Motor neuron (in vitro differentiated cells): ENCODE measurements around the gene HRH1. TPM values are rescaled to one million over a fixed set of nuclear protein-coding genes. Genes with fewer than 3 reads are reported as not detected.
"Not testable (repeated sequence)": the region's sequence is repeated elsewhere in the genome, so short reads cannot be mapped to it uniquely, and the experiment has no call there.

Experiments used
- ATAC-seq, 8 experiments: fragments of 200-7000 bp; cut with Tn5 transposase; replicated peaks in 6 of 8; 2 replicates each; pipeline ENCODE4 v1.8.0; 2021; ENCODE audit warnings: mild to moderate bottlenecking in 8 of 8, moderate library complexity in 8 of 8
- H3K27ac ChIP-seq, 2 donors: fragments of 250-450 bp; sonication (Bioruptor Pico); 2 replicates each; pipeline ENCODE4 v1.9.0; 2021; ENCODE audit warnings: antibody characterized with exemption in 2 of 2, mild to moderate bottlenecking in 2 of 2, moderate library complexity in 1 of 2
- H3K4me1 ChIP-seq, 2 donors: fragments of 250-450 bp; sonication (Bioruptor Pico); replicated peaks in 1 of 2; 2 replicates each; pipeline ENCODE4 v1.6.1; 2021; ENCODE audit warnings: antibody characterized with exemption in 2 of 2, mild to moderate bottlenecking in 2 of 2, moderate library complexity in 1 of 2
- H3K4me3 ChIP-seq, 5 donors: fragments of 250-450 bp; sonication (Bioruptor Pico); 2 replicates each; pipeline ENCODE4 v1.9.0; 2021; ENCODE audit warnings: antibody characterized with exemption in 5 of 5, mild to moderate bottlenecking in 5 of 5, moderate library complexity in 4 of 5
- WGBS, 10 experiments: fragments of 450-650 bp; shearing (Covaris generic); methylation state at CpG; one replicate each; pipeline ENCODE4 v1.0.0; 2022; 5-methylcytosine and 5-hydroxymethylcytosine counted together
- in situ Hi-C, 9 experiments: fragments of 400-800 bp; cut with MboI; loops; one replicate each; pipeline ENCODE4 v1.15.0; 2021; ENCODE audit warnings: low sequenced_read_pairs in 9 of 9, low pct_unique_long_range_greater_than_20kb in 2 of 9; ENCODE audit not compliant: unreplicated experiment in 9 of 9
- total RNA-seq, 8 experiments: library from RNA; unstranded; fragments of 300-600 nt; gene quantifications; 2 replicates each; pipeline versions ENCODE4 v1.2.3 to v1.2.4, GENCODE V29; 2022

Gene HRH1
- total RNA-seq, 8 experiments from 2014 or later: 0.11 to 23.2 (median 0.74) TPM

DNA sequence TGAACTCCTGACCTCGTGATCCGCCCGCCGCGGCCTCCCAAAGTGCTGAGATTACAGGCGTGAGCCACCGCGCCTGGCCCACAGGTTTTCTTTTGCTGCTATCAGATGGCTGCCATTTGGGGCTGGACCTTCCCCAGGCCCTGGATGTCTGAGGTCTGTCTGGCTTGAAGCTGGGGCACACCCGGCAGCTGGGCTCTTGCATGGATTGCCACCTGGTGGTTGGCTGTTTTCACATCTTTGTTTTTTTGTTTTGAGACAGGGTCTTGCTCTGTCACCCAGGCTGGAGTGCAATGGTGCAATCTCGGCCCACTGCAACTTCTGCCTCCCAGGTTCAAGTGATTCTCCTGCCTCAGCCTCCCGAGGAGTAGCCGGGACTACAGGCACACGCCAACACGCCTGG is 51.6 kb downstream of the HRH1 start:
- H3K4me1 ChIP-seq, H3K27ac ChIP-seq, H3K4me3 ChIP-seq, in situ Hi-C loops: not testable (repeated sequence)
- WGBS, 10 experiments: 81 to 90% (median 87%) methylated on average over 2 to 8 of the region's 14 CpGs; no CpG with 5 or more reads in 5 of the 10 experiments
- ATAC-seq: peak in 3 of 8 experiments; percentile 50 to 82 (median 77)

DNA sequence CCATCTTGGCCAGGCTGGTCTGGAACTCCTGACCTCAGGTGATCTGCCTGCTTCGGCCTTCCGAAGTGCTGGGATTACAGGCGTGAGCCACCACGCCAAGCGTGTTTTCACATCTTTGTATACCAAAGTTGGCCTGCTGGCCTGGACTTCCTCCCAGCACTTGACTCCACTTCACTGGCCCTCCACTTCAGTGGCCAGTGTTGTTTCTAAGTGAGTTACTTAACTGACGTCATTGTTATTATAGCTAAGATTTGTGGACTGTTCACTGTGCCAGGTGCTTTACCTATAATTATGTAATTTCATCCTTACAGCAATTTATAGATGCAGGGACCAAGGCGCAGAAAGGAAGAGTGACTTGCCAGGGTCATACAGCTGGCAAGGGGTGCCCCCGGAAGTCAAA is 52.0 kb downstream of the HRH1 start:
- no peak for ATAC-seq
- no peak overlapping the region for H3K27ac ChIP-seq
- H3K4me1 ChIP-seq: peaks cover 0 to 3% of the 10 kb centered on the region in 2 donors
- H3K4me3 ChIP-seq: no peak overlapping the region
- WGBS, 10 experiments: 79 to 94% (median 90%) methylated on average over 3 to 8 of the region's 8 CpGs; no CpG with 5 or more reads in 6 of the 10 experiments
- in situ Hi-C loops: no loop called here

DNA sequence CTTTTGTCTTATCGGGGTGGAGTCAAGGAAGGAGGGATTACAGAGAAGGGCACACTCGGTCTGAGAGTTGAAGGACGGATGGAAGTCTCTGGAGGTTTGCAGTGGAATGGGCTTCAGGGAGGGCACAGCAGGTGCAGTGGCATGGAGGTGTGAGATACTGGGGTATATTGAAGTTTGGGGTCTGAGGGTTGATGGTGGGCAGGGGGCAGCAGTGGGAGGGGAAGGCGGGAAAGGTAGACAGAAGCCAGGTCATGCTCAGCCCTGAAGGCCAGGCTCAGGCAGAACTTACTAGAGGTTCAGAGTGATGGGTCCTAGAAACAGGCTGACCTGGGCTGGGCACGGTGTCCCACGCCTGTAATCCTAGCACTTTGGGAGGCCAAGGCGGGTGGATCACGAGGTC is 52.7 kb downstream of the HRH1 start:
- H3K27ac ChIP-seq: no peak overlapping the region
- no peak for ATAC-seq
- H3K4me1 ChIP-seq: no peaks in the 10 kb centered on the region
- H3K4me3 ChIP-seq: no peak overlapping the region
- WGBS, 10 experiments: 100% methylated on average over 1 of the region's 8 CpGs; no CpG with 5 or more reads in 8 of the 10 experiments
- in situ Hi-C loops: no loop called here

DNA sequence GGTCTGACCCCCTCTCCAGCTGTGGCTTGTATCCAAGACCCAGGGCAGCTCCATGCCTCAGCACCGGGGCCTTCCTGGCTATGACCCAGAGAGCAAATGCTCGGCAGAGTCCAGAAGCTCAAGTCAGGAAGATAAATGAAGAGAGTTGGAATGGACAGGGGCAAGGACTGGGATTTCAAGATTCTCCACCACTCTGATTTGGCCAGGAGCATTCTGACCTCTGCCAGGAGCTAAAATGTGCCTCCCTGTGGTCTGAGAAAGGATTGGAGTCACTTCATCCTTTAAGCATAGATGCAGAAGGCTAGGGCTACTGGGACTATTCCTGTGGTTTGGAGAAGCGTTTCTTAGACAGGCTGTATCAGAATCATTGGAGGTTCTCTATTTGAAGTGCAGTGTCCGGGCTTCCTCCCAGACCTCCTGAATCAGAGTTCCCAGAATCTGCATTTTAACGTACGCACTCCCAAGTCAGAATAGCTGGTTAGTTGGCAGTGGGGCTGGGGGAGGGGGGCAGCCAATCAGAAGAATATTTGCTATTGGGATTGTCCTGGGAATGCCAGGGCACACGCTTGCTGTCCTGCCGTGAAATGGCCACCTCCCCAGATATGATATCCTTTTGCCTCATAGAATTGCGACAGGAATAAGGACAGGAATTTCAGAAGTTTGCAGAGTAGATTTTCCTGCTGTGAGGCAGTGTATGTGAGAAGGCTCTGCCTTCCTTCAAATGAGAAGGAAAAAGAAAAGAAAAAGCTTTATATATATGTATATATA is 57.4 kb downstream of the HRH1 start:
- in situ Hi-C loops: no loop called here
- 14 to 73% (median 60%) methylated on average over 1 to 8 of the region's 9 CpGs for WGBS, 10 experiments
- Histone ChIP-seq H3K4me1 (no peaks in the 10 kb centered on the region), H3K4me3 (no peak overlapping the region), H3K27ac (no peak overlapping the region)
- peak in 3 of 8 experiments; percentile 18 to 69 (median 68) for ATAC-seq

DNA sequence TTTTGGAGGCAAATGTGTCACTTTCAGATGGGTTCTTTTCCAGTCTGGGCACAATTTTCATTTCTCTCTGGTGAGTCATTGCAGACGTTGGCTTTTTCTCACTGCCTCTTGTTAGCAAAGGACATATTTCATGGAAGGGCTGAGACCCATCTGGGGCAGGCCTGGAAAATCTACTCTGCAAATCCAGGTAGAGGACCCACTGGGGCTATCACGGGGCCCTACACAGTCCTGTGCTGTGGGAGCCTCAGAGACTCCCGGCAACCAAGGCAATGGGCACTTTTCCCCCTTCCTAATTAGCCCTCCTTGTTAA is 58.0 kb downstream of the HRH1 start:
- Histone ChIP-seq H3K4me1 (no peaks in the 10 kb centered on the region), H3K4me3 (no peak overlapping the region), H3K27ac (no peak overlapping the region)
- 20 to 93% (median 60%) methylated on average over 1 to 3 of the region's 3 CpGs; no CpG with 5 or more reads in 3 of the 10 experiments for WGBS, 10 experiments
- in situ Hi-C loops: no loop called here
- ATAC-seq: peak in 2 of 8 experiments; percentile 37 to 38

DNA sequence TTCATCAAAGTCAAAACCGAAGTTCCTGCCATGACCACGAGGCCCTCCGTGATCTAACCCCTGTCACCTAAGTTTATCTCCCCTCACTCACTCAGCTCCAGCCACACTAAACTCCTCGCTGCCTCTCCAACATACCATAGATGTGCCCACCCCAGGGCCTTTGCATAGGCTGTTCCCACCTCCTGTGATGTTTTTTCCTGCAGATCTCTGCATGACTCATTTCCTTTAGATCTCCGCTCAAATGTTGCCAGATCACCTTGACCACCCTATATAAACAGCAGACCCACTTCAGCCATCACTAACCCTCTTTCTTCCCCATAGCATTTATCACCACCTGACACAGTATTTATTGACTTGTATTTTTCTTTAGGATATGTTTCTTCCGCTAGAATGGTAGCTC is 58.5 kb downstream of the HRH1 start:
- in situ Hi-C loops: no loop called here
- no peak overlapping the region for H3K27ac ChIP-seq

DNA sequence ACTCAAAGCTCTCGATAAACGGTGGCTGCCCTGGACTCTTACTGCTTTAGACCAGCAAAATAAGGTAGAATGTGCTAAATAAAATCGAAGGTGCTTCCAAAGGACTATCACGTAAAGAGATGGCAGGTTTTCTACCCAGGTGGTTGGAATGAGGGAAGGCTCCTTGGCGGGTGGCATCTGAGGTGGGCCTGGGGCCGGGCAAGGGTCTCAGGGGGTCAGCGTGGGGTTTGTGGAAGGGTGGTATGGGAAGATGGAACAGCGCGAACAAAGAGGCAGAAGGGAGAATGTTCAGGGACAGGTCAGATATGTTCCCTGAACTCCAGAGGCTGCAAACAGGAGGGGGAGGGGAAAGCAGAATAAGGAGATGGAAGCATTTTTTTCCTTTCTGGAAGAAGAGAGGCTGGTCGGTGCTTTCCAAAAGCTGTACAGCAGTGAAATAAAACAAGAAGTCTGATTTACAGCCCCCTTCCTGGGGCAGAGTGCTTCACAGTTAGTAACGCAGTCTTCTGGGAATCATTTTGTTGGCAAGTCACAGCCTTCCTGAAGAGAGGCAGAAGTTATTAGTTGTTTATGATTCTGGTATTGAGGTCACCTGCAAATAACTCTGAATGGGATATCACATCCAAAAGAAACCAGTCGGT is 59.6 kb downstream of the HRH1 start:
- peak in 1 of 8 experiments; percentile 25 for ATAC-seq
- WGBS, 10 experiments: 57 to 96% (median 87%) methylated on average over 2 to 9 of the region's 12 CpGs; no CpG with 5 or more reads in 1 of the 10 experiments
- in situ Hi-C loops: no loop called here
- Histone ChIP-seq H3K27ac (no peak overlapping the region), H3K4me3 (no peak overlapping the region), H3K4me1 (no peaks in the 10 kb centered on the region)

More for the DNA sequence above, 58.5 kb downstream of the HRH1 start:
- Histone ChIP-seq H3K4me3 (no peak overlapping the region), H3K4me1 (no peaks in the 10 kb centered on the region)
- WGBS, 10 experiments: 70 to 100% (median 93%) methylated on average over 2 to 6 of the region's 6 CpGs; no CpG with 5 or more reads in 1 of the 10 experiments
- ATAC-seq: no peak

DNA sequence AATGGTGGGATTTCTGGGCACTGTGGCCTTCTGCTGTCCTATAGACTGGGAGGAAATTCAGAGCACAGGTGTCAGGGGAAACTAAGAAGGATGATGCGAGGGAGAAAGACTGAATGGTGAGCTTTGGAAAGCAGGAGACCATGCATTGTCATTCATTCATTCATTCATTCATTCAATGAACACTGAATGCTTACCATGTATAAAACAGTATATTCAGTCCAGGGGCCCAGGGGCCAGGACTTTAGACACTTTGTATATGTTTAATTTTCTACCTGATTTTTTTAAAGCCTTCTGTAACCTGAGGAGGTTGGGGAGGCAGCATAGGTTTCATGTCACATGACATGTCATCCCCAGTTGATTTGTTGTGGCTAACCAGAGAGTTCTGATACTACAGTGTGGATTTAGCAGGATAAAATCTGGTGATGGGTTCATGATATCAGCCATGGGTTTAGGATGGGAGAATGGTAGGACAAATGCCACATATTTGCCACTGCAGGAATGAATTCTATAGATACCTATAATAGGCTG is 60.2 kb downstream of the HRH1 start:
- H3K4me1 ChIP-seq: no peaks in the 10 kb centered on the region
- H3K4me3 ChIP-seq: no peak overlapping the region
- ATAC-seq: no peak
- in situ Hi-C loops: no loop called here
- WGBS, 10 experiments: 50 to 100% (median 63%) methylated on average over 1 of the region's 1 CpG; no CpG with 5 or more reads in 5 of the 10 experiments
- H3K27ac ChIP-seq: no peak overlapping the region

DNA sequence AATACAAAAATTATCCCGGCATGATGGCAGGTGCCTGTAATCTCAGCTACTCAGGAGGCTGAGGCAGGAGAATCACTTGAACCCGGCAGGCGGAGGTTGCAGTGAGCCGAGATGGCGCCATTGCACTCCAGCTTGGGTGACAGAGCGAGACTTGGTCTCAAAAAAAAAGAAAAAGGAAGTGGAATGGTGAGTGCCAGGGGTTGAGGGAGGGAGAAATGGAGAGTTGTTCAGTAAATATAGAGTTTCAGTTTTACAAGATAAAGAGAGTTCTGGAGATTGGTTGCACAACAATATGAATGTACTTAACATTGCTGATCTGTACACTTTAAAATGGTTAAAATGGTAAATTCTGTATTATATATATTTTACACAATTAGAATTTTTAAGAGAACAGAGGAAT is 63.1 kb downstream of the HRH1 start:
- H3K4me1 ChIP-seq, H3K27ac ChIP-seq, in situ Hi-C loops, ATAC-seq, H3K4me3 ChIP-seq: not testable (repeated sequence)
- 82 to 100% (median 90%) methylated on average over 1 to 6 of the region's 6 CpGs; no CpG with 5 or more reads in 3 of the 10 experiments for WGBS, 10 experiments

DNA sequence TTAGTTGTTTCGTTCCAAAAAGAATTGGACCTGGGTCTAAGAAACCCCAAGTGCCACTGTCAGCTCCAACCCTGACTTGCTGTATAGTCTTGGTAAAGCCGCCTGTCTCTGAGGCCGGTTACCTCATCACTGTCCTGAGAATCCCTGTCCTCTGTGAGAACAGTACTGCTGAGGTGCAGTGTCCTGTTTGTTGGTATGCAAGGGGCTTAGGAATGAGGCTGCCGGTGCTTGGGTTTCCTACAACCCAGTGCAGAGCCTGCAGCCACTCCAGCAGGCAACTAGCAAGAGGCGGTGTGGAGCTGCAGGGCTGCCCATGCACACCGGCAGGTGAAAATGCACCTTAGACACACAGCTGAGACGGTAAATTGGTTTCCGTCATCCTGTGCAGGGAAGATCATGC is 65.9 kb downstream of the HRH1 start:
- in situ Hi-C loops: no loop called here
- WGBS, 10 experiments: 67 to 100% (median 87%) methylated on average over 1 to 6 of the region's 8 CpGs; no CpG with 5 or more reads in 3 of the 10 experiments
- Histone ChIP-seq H3K4me1 (no peaks in the 10 kb centered on the region), H3K27ac (no peak overlapping the region), H3K4me3 (no peak overlapping the region)
- no peak for ATAC-seq

DNA sequence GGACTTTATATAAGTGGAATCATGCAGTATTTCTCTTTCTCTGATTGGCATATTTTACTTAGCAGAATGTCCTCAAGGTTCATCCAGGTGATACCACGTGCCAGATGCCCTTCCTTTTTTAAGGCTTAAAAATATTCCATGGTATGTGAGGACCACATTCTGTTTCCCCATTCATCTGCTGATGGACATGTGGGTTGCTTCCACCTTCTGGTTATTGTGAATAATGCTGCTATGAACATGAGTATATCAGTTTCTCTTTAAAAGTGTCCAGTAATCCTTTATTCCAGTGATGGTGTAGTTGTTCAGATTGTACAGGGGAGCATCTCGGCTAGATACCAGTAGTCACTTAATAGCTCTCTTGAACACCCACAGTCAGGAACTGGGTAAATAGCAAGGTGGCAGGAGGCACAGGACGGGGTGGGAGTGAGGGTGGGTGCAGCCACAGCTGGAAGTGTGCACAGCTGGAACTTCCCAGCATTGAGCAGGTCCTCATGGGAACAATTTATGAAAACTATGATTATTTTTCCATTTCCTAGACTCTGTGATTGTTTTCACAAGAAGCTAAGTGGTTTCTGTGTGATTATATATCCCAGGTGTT is 67.6 kb downstream of the HRH1 start:
- ATAC-seq: no peak
- 33 to 100% (median 80%) methylated on average over 1 of the region's 3 CpGs; no CpG with 5 or more reads in 3 of the 10 experiments for WGBS, 10 experiments
- Histone ChIP-seq H3K27ac (no peak overlapping the region), H3K4me3 (no peak overlapping the region), H3K4me1 (no peaks in the 10 kb centered on the region)
- in situ Hi-C loops: no loop called here

DNA sequence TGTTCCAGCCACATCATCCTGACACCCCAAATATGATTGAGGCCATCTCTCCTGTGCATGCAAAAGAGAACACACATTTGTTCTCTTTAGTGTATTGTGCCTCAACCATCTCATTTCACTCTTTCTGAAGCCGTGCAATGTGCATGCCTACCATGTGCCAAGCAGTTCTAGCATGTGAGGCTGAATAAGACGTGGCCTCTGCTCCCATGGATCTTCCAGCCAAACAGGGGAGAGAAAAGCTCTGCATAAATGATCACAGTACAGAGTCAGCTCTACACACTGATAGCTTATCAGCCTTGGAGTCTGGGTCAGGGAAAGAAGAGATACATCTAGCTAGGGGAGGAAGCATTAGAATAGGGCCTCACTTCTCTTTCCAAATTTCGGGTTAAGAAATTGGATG is 69.7 kb downstream of the HRH1 start:
- 40 to 100% (median 86%) methylated on average over 1 to 3 of the region's 3 CpGs; no CpG with 5 or more reads in 3 of the 10 experiments for WGBS, 10 experiments
- ATAC-seq: no peak

DNA sequence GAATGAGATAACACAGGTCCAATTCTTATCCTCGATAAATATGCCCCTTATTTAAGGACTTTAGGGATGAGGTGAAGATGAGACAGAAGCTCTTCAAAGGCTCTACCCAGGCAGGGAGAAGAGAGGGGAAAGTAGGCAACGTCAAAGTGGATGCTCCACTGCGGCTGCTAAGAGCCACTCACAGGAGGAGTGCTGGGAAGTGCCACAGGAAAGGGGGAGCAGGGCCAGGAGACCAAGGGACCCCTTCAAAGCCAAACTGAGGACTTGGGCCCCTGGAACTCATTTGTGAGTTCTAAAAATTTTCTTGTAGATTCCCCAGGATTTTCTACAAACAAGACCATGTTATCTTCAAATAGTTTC is 70.6 kb downstream of the HRH1 start:
- Histone ChIP-seq H3K4me1 (no peaks in the 10 kb centered on the region), H3K27ac (no peak overlapping the region), H3K4me3 (no peak overlapping the region)
- ATAC-seq: no peak
- WGBS, 10 experiments: 40 to 100% (median 80%) methylated on average over 1 to 3 of the region's 3 CpGs; no CpG with 5 or more reads in 2 of the 10 experiments
- in situ Hi-C loops: no loop called here

More for the DNA sequence above, 69.7 kb downstream of the HRH1 start:
- in situ Hi-C loops: no loop called here
- Histone ChIP-seq H3K27ac (no peak overlapping the region), H3K4me1 (no peaks in the 10 kb centered on the region), H3K4me3 (no peak overlapping the region)
